Stimulated activated CD4-positive, alpha-beta T cell treated with anti-CD3 and anti-CD28 coated beads, TNF-alpha, amount 100 ng/mL, for 48 hours (primary cell): Measurements from ENCODE around the gene PACC1.
A peak's percentile ranks its signal among the peaks of the same experiment; 100 is the strongest.
"Not testable (repeated sequence)": the region's sequence is repeated elsewhere in the genome, so short reads cannot be mapped to it uniquely, and the experiment has no call there.

Experiments
- DNase-seq, 3 donors: peaks; one replicate each; pipeline ENCODE4 v3.0.0-alpha.2; 2020; ENCODE audit warnings: low read depth in 3 of 3

The PACC1 gene

GRCh38 chr1:212396638-212397037 is 18.0 kb downstream of the PACC1 start:
- no peak for DNase-seq

DNA sequence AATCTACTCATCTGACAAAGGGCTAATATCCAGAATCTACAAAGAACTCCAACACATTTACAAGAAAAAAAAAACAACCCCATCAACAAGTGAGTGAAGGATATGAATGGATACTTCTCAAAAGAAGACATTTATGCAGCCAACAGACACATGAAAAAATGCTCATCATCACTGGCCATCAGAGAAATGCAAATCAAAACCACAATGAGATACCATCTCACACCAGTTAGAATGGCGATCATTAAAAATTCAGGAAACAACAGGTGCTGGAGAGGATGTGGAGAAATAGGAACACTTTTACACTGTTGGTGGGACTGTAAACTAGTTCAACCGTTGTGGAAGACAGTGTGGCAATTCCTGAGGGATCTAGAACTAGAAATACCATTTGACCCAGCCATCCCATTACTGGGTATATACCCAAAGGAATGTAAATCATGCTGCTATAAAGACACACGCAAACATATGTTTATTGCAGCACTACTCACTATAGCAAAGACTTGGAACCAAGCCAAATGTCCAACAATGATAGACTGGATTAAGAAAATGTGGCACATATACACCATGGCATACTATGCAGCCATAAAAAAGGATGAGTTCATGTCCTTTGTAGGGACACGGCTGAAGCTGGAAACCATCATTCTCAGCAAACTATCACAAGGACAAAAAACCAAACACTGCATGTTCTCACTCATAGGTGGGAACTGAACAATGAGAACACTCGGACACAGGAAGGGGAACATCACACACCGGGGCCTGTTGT is 18.8 kb downstream of the PACC1 start:
- not testable (repeated sequence) for DNase-seq

- no peak for DNase-seq
Measured at GRCh38 chr1:212388985-212389716, 25.5 kb downstream of the PACC1 start.

- no peak for DNase-seq
Measured at GRCh38 chr1:212386029-212386428, 28.7 kb downstream of the PACC1 start.

DNA sequence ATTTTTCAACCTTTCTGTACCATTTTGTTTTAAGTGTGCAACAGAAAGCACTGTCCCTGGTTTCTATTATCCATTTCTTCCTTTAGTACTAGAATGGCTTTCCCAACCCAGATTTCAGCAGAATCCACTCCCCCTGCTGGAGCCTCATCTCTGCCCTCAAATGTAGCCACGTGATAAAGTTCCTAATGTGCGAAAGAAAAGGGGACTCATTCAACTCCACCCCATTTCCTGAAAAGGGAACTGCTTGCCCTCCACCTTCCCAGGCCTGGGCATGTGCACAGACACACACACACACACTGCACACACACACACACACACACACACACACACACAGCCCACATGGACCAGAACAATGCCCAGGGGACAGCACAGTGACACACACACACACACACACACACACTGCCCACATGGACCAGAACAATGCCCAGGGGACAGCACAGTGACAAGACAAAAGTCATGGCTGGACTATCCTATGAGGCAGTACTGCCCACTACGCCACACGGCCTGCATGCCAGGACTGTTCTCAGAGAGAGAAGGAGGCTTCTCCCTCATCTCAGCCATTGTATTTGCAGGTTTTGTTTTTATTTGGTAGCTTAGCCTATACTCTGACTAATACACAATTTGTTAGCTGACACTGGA is 33.2 kb downstream of the PACC1 start:
- DNase-seq, result no peak

GRCh38 chr1:212379366-212379765 is 35.3 kb downstream of the PACC1 start:
- no peak for DNase-seq

- no peak for DNase-seq
Measured at GRCh38 chr1:212377644-212378043, 37.0 kb downstream of the PACC1 start.

- DNase-seq, result no peak
Measured at GRCh38 chr1:212375986-212376385, 38.7 kb downstream of the PACC1 start.

DNA sequence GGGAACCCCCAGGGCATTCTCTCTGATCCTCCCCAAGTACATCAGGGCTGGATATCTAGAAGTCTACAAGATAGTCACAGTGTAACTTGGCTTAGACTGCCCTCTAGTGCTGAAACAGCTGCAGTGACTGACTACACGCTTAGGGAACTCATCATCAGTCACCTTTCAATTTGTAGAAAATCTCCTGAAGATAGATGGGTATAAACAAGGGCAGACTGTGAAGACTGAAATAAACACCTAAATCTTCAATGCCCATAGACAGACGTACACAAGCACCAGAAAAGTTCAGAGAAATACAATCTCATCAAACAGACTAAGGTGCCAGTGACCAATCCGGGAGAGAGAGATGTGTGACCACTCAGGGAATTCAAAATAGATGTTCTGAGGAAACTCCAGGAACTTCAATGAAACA is 46.6 kb downstream of the PACC1 start:
- peak; percentile 22 to 50 (median 24) for DNase-seq

DNA sequence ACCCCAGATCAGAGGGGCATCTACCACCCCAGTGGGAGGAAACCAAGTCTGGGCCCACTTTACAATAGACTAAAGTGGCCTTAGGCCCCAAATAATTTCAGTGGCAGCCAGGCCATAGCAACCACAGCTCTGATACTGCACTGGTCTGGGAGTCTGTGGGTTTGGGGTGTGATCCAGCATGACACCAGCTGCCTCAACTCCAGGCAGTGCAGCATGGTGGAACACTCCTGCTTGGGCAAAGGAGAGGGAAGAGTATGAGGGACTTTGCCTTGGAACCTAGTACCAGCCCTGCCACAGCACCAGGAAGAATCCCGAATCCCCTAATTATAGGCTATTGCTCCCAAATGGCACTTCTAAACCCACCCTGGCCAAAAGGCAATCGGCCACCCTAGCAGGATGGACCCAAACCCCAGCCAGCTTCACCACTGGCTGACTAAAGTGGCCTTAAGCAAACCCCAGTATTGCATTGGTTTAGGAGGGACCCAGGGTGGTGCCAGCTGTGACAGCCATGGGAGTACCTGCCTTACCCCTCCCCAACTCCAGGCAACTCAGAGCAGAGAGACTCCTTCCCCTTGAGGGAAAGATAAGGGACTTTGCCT is 47.1 kb downstream of the PACC1 start:
- DNase-seq, result no peak

GRCh38 chr1:212366901-212367300 is 47.8 kb downstream of the PACC1 start:
- DNase-seq, result no peak

GRCh38 chr1:212364985-212365384 is 49.7 kb downstream of the PACC1 start:
- DNase-seq, result no peak

- DNase-seq, result peak in 1 of 3 donors; percentile 1
Measured at GRCh38 chr1:212359794-212360479, 54.7 kb downstream of the PACC1 start.

GRCh38 chr1:212355230-212355969 is 59.3 kb downstream of the PACC1 start:
- no peak for DNase-seq

- no peak for DNase-seq
Measured at GRCh38 chr1:212354464-212354863, 60.2 kb downstream of the PACC1 start.

GRCh38 chr1:212353181-212353580 is 61.5 kb downstream of the PACC1 start:
- no peak for DNase-seq

DNA sequence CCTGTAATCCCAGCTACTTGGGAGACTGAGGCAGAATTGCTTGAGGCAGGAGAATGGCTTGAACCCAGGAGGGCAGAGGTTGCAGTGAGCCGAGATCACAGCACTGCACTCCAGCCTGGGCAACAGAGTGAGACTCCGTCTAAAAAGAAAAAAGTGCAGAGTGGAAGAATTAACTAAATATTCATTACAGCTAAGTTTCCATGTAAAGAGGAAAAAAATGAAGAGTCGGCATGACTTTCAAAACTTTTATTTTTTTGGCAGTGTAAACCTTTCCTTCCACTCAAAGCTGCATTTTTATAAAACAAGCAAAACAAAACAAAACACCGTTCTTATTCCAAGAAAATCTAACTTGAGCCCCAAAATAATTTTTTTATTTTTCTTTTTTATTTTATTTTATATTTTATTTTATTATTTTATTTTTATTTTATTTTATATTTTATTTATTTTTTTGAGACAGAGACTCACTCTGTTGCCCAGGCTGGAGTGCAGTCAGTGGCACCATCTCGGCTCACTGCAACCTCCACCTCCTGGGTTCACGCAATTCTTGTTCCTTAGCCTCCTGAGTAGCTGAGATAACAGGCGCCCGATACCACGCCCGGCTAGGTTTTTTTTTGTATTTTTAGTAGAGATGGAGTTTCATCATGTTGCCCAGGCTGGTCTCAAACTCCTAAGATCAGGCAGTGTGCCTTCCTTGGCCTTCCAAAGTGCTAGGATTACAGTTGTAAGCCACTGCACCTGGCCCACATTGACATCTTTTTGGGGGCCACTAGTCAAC is 62.9 kb downstream of the PACC1 start:
- DNase-seq, result no peak

DNA sequence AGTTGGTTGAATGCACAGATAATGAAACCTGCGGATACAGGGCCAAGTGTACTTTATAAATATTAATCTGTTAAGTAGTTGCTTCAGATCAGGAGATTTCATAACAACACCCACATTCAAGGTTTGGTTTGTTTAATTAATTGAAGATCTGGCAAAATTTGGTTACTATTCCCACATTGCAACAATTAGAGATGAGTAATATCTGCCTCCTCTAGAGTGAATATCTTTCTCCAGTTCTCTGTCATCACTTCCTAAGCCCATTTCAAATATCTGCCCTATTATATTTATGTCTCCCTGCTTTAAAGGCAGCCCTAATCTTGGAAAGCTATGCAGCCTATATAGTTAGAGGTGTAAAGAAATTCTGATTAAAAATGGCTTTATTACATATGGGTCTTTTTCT is 68.1 kb downstream of the PACC1 start:
- no peak for DNase-seq

DNA sequence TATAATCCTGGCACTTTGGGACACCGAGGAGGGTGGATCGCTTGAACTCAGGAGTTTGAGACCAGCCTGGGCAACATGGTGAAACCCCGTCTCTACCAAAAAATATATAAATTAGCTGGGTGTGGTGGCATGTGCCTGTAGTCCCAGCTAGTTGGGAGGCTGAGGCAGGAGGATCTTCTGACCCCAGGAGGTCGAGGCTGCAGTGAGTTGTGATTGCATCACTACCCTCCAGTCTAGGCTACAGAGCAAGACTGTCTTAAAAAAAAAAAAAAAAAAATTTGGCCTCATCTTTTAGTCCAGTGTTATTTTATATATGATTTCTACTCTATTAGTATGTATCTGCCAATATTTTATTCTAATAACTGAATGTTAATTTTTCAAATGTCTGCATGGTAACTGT is 69.8 kb downstream of the PACC1 start:
- no peak for DNase-seq

GRCh38 chr1:212341090-212341489 is 73.6 kb downstream of the PACC1 start:
- no peak for DNase-seq
